Subcutaneous preadipocyte (primary cell): Measurements from ENCODE around the gene AMZ1. TPM values are rescaled to one million over a fixed set of nuclear protein-coding genes. Genes with fewer than 3 reads are reported as not detected.

Source experiments
- total RNA-seq: library from RNA; depleted of rRNA; stranded (reverse); fragments of >200 nt; gene quantifications from 2 replicates; pipeline ENCODE4 v1.2.3, GENCODE V29; 2012

AMZ1 gene
- total RNA-seq: under 0.01 TPM in 1 of 2 replicates, not detected in the other

GRCh38 chr7:2687881-2688318 lies at the start of gene AMZ1:
AMZ1 (plus strand) TSS chr7:2688202; CDS start chr7:2700452, 12,250 bp downstream.

Other genes starting within 250 kb of the AMZ1 start
- not detected in 2 replicates for gene GRIFIN, start 211.8 kb upstream of the AMZ1 start, total RNA-seq
- 1.1 and 3.7 TPM in 2 replicates for gene LFNG, start 168.4 kb upstream of the AMZ1 start, total RNA-seq
- gene BRAT1, start 132.7 kb upstream of the AMZ1 start, total RNA-seq: 26.8 and 30.5 TPM in 2 replicates
- gene IQCE, start 129.2 kb upstream of the AMZ1 start, total RNA-seq: 9.2 and 11.7 TPM in 2 replicates
- 19.0 and 24.6 TPM in 2 replicates for gene TTYH3, start 56.2 kb upstream of the AMZ1 start, total RNA-seq
- gene GNA12, start 156.1 kb downstream of the AMZ1 start, total RNA-seq: 27.6 and 35.8 TPM in 2 replicates